Measurements from ENCODE around the gene NDUFV1.
"Not testable (repeated sequence)": the region's sequence is repeated elsewhere in the genome, so short reads cannot be mapped to it uniquely, and the experiment has no call there.

NDUFV1 gene

DNA sequence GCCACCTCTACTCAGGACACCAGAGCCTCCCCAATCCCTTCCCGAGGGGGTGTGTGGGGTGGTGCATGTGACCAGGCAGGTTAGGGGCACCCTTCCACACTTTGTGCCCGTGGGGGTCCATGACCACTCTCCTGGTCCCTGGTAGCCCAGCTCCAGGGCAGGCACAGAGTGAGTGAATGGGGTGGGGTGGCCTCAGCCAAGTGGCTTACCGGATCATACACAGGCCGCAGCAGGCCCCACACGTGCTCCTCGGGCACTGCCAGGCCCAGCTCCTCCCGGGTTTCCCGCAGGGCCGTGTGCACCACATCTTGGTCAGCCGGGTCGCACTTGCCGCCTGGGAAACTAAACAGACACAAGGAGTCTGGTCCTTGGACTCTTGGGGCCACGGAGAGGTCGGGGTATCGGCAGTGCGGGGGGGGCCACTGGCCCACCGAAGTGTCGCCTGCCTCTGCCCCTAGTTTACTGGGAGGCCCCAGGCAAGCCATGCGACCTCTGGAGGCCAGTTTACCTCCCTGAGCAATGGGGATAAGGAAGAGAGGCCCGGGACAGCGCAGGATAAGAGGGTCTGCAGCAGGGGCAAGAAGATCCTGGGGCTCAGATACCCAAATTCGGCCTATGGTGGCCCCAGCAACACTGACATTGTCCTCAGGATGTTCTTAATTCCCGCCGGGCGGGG, 22.1 kb downstream of the NDUFV1 start:
- no peak for DNase-seq

DNA sequence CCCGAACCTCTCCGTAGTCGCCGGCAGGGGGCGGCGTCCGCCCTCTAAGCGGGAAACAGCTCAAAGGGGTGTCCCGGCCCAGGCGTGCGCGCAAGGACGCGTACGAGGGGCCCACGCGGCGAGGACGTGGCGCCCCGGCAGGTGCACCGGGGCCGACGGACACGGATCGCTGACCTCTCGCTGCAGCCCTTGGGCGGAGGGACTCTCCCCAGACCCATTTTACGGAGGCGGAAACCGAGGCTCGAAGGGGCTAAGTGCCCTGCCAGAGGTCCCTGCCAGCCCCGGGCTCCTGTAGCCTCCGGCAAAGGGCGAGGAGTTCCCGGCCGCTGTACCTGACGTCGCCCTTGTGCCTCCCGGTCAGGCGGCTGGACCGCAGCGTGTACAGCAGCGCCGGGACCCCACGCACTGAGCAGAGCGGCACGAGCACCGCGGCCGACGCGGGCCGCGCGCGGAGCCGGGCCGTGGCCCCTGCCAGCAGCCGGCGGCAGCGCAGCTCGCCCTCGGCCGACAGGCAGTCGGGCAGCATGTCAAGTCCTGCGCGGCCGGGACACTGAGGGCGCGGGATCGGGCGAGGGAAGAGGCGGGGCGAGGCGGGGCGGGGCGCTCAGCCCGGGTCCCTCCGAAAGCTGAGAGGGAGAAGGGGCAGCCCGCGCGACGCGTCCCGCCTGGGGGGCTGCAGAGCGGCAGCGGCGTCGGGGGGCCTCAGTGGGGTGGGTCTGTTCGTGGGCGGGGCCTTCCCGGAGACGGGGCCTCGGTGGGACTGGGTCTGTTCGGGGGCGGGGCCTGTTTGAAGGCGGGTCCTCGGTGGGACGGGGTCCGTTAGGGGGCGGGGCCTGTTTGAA, 22.9 kb downstream of the NDUFV1 start, which contains the start of gene NUDT8:
Gene NUDT8, minus strand, starts transcription at position 552 of the 842 bp plus-strand sequence. Its CDS starts 26 bp downstream, at position 526.
- DNase-seq, result peak; percentile 68 to 80 (median 76)

DNA sequence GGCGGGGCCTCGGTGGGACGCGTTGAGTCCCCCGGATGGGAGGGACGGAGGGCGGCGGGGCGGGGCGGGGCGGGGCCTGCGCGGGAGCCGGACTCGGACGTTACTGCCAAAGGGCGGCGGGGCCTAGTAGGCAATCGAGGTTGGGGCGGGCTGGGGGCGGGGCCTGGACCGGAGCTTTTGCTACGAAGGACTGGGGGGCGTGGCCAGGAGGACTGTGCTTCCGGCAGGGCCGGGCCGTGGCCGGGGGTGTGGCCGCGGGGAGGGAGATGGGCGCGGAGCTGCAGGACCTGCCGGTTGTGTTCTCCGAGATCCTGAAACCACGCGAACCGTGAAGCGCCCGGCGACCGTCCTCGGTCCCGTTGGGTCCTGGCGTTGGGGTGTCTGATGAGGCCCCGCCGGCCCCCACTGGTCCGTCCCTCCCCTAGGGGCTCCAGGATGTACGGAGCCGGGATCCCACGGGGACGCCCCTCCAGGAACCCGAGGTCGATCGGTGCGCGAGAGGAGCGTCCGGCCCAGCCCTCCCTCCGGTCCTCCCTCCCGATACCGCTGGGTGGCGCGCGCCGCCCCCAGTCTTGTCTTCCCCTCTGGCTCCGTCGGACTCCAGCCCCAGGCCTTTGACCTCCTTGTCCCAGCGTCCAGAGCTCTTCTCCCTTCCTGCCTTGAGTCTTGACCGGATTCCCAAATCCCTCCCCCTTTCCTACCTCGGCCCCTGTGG, 23.6 kb downstream of the NDUFV1 start:
- peak; percentile 96 to 99 (median 97) for DNase-seq

DNA sequence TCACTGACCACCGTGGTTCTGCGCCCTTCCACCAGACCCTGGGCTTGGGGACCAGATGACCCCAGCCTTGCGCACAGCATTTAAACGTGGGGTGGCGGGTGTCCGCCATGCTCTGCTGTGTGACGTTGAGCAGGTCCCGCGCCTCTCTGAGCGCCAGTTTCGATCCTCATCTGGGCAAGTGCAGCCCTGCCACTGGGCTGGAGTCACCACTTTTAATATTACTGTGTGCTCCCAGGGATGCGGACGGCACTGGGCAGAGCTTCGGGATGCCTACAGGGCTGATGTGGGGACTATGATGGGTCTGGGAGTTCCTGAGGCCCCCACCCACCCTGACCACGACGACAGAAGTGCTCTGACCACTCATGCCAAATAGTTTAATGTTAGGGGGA, 24.2 kb downstream of the NDUFV1 start:
- no peak for DNase-seq

DNA sequence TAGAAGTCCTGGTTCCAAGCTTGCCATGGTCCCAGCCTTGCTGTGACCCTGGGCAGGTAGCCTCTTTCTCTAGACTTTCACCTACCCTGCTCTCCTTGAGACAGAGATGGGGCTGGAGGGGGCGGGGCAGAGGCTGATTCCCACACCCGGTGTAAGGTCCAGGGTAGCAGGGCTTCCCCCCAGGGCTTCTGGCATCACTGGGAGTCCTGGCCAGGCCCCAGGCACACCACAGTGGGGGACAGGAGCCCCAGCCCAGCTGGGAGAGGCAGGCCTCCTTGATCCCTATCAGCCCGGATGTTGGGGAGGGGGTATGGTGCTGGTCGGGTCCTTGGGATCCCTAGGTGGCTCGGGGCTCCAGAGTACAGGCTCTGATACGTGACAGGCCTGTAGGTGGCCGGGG, 24.7 kb downstream of the NDUFV1 start:
- no peak for DNase-seq

DNA sequence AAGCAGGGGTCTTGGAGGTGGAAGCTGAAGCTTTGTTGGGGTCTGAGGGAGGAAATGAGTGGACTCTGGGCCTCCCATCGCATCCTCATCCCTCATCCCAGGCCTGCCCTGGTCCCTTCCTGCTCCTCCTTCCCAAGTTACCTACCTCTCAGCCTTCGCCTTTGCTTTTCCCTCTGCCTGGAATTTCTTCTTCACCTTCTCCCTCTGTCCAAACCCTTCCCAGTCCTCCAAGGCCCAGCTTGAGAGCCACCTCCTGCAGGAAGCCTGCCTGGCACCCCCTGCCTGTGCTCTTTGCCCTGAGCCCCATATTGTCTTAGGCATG, 25.1 kb downstream of the NDUFV1 start:
- DNase-seq, result no peak

DNA sequence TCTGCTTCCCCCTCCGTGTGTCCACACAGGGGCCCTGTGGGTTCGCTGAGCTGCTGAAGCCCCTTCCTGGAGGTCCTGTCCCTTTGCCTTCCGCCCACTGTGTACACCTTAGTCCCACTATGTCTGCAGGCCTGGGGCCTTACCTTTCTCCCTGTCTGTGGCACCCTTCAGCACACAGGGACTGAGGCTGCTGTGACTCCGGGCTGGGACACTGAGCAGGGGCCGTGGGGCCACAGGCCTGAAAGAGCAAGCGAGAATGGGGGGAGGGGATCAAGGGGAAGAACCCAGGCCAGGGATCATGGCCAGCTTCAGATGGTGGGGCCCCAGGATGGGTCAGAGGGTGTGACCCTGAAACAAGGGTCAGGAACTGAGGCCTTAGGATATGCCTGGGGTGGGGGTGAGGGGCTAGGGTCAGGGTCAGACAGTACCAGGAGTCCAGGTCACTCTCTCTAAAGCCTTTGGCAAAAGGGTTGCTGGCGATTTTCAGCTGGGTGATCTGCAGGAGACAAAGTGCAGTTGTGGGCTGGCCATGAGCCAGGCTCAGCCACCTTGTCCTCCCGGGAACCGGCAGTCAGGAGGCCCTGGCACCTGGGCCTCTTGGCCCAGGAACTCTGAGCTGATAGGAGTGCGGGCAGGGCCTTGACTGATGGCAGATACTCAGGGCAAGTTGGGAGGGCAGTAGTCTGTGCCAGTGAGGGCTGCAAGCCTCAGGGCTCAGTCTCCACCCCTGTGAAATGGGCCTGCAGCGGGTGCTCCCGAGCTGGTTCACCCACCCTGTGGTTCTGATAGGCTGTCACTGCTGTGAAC, 25.6 kb downstream of the NDUFV1 start:
- DNase-seq, result no peak

DNA sequence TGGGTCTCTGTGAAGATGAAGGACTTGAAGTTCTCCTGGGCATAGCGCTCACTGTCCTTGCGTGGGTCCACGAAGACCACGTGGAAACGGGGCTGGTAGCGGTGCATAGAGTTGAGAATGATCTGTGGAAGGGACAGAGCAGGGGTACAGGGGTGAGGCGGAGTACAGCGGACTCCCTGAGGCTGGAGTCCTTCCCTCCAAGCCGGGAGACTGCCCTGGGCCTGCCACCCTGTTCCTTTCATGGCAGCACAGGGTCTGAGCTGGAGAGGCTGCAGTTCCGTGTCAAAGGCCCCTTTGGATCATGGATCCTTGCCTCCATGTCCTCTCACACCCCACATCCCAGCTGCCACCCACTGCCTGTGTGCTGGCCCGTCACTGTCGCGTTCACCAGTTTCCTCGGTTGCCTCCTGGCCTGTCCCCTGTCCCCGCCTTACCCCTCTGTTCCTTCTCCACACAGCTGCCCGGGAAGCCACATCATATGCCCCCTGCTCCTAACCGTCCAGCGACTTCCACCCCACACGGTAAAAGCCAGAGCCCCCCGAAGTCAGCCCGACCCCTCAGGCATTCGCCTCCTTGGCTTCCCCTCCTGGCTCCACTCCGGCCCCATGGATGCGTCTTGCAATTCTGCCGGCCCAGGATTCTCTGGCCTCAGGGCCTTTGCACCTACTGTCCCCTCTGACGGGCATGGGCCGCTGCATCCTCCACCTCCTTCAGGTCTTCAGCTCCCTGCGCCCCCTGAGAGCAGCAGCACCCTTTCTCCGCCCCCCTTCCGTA, 26.4 kb downstream of the NDUFV1 start:
- no peak for DNase-seq

DNA sequence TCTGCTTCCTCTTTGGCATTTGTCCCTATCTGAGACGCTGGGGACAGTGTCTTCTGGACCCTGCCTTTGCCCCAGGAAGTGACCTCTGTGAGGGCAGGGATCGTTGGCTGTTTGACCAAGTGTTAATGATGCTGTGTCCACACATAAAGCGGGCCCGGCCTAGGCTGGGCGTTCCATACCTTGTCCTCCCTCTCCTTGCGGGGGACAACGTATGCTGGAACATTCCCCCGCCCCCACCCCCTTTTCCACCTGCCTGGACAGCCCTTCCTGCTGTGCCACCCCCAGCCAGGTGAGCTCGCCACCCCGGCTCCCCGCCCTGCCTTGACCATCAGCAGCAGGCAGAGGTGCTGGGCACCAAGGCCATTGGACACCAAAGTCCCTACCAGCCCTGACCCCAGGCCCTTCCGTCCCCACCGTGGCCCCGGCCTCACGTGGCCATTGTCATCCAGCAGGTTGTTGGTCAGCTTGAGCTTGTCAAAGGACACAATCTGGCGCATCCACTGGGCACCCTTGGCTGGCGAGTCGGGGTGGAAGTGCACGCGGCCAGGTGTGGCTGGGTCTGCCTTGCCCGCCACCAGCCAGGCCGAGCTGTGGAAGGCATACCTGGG, 27.1 kb downstream of the NDUFV1 start:
- no peak for DNase-seq

DNA sequence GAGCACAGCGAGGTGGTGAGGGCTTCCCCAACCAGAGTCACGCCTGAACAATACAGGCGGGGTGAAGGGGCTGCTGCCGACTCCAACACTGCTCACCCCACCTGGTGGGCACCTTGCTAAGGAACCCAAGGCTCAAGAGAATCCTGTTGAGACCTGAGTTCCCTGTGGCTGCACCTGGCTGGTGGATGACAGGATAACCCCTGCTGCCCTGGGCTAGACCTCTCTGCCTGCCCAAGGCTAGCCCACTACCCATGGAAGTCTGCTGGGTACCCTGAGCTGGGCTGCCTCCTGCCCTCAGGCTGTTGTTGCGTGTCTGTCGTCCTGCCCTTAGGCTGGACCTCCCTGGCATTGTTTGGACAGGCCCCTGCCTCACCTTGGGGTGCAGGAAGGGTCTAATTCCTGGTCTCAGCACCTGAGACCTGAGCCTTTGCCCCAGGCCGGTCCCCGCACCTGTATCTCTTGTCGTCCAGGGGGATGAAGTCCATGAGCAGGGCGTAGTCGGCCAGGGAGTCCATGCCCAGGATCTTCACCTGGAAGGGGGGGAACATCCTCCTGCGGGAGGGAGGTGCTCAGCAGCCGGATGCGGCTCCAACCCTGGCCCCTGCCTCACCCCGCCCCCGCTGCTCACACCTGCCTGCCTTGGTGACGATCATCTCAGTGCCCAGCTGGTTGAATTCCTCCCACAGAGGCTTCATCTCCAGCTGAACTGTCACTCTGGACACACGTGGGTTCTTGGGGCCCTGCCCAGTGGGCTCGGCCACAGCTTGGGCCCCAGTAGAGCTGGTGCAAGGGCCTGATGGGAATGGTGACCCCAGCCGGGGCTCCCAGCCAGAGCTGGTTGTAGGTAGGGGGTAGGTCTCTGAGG, 27.9 kb downstream of the NDUFV1 start:
- DNase-seq, result no peak

DNA sequence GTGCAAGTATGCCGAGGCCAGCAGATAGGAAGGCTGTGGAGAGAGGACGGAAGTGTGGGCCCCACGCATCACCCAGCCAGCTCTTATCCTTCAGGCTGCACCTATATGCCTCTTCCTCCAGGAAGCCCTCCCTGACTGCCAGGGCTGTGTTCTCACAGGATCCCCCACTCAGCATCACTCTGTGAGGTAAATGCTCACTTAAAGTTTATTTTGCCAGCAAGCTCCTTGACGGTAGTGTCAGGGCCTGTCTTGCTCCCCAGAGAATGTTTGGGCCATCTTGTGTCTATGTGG, 28.4 kb downstream of the NDUFV1 start:
- no peak for DNase-seq

DNA sequence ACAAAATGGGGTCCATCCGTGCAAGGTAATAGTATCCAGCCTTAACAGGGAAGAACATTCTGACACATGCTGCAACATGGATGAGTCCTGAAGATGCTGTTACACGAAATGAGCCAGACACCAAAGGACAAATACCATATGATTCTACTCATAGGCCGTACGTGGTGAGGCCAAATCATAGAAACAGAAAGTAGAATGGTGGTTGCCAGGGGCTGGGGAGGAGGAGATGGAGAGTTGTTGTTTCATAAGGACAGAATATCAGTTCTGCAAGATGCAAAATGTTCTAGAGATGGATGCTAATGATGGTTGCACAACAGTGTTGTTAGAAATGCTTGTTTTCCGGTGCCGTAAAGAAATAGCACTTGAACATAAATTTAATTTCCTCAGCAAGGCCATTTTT, 30.2 kb downstream of the NDUFV1 start:
- DNase-seq, result no peak

DNA sequence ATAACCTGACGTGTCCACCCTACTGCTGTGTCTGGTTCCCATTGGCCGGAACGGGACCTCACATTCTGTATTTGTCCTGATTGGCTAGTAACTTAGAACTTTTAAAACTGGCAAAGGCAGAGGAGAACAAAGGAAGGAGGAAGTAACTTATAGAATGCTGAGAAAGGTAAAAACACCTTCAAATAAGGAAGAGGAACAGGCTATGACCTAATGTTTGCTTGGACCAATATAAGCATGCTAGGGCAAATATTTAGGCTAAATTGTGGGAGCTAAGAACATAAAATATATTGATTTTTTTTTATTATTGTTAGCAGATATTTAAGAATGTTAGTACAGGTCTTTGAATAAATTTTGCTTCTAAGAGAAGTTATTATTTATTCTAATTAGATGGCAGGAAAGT, 30.7 kb downstream of the NDUFV1 start:
- not testable (repeated sequence) for DNase-seq

DNA sequence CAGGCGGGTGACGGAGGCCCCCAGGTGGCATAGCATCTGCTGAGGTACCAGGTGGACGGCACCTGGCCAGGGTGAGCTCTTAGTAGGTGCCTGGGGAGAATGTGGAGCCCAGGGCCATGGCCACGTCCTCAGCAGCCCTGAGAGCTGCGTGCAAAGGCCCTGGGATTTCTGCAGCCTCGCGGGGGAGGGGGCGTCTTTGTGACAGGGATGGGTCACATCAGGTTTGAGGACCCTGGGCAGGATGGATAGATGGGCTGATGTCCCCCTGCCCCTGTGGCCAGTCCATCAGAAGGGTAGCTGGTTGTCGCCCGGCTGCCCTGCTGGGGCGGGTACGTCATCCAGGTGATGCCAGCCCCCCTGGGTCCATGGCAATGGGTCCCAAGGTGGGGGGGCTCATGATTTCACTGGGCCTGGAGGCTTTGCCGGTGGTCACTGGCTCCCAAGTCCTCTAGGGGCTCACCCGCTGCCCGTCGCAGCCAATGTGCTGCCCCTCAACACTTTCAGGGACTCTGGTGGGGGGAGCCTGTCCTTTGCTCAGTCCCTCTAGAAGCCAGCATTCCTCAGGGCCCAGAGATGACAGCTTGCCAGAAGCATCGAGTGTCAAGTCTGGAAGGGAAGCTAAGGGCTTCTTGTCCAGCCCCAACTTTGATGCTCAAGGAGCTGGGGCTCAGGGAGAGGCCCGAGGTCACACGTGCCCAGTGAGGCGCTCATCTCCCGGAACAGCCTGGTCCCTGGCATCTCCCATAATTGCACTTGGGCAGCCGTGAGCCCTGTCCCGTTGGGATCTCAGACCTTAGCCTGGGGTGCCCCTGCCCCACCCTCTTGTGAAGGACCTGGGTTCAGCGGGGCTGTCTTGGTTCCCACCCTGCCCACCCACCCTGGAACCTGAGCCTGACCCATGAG, 32.0 kb downstream of the NDUFV1 start:
- no peak for DNase-seq

DNA sequence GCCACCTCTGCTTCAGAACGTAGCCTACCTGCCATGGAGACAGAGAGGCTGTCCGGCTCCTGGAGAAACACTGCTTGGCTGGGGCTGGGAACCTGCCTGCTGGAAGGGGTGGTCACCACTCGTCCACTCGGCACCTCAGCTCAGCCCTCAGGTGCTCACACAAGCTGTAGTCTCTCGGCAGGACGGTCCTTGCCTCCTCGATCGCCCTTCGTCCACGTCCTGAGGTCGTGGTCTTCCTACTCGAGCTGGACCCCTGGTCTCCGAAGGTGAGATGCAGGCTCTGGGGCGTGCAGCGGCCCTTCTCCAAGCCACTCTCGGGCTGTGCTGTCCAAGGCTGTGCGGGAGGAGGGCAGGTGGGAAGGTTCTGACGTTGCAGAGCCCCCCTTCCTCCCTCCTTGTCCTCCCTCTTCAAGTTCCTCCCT, 32.7 kb downstream of the NDUFV1 start, which contains the start of gene TBX10:
Gene TBX10, minus strand, starts transcription at position 326 of the 422 bp plus-strand sequence. Its CDS starts 291 bp downstream, at position 35.
- no peak for DNase-seq

DNA sequence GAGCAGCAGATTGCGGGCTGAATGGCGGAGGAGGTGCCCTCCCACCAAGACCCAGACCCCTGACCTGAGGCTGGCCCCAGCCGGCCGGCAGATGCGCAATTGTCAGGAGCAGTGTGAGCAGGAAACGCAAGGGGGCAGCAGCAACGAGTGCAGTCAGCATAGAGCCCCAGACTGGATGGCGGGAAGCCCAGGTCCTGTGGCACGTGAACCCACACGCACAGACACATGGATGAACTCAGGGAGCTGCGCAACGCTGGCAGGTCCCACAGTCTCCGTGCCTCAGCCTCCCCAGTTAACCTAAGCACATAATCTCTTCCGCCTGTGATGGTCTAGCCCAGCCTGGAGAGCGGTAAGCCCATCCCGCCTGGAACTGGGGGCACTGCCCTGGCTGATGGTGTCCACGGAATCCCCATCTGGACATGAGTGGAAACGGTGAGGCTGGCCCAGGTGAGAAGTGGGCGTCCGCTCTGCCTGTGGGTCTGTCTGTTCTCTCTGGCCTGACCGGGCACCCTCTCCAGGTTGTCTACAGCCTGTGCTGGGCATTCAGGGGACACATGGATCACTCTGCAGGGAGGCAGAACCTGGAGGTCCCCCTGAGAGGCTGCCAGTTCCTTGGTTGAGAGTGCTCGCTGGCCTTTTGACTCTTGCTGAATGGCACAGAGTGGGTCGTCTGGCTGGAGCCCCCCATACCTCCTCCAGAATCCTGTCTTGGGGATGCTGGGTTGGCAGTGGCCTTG, 33.5 kb downstream of the NDUFV1 start:
- peak in 2 of 4 experiments; percentile 39 to 50 for DNase-seq

DNA sequence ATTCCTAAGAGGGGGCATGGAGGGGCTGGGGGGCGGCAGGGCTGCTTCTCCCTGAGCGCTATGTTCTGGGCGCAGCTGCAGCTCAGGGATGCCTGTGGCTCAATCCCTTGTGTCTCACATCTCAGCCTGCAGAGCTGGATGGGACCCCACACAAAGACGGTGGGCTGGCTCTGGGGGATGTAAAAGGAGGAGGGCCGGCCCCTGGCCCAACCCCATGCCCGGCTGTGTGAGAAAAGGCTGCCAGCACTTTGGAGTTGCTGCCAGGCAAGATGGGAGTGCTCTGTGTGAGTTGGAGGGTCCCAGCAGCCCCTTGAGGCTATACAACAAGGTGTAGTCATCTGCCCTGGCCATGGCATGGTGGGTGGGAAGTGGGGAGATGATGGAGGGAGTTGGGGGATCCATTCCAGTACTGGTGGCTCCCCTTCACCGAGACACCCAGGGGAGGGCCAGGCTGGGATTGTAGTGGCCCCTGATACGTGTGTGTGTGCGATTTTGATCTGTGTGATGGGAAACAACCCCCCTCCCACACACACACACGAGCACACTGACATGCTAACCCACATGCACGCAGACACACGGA, 34.1 kb downstream of the NDUFV1 start:
- no peak for DNase-seq

All from activated CD4-positive, CD25-positive, alpha-beta regulatory T cell (primary cell).